WTC11 (cell line): Measurements from ENCODE around the gene IVD. TPM values are rescaled to one million over a fixed set of nuclear protein-coding genes. Genes with fewer than 3 reads are reported as not detected.

Source experiments
- ATAC-seq: fragments of 200-7000 bp; cut with Tn5 transposase; 2 replicates; pipeline ENCODE4 v1.10.0; 2021; ENCODE audit warnings: mild to moderate bottlenecking, moderate library complexity
- CTCF ChIA-PET: fragments of 300-600 bp; sonication (Branson Sonifier 250); formaldehyde crosslinking; loops from one replicate; lab custom pipeline; 2021; ENCODE audit warnings: antibody characterized with exemption; lab: Charles Lee
- POLR2A ChIA-PET: fragments of 350-600 bp; sonication (Branson Sonifier 250); formaldehyde crosslinking; loops from one replicate; lab custom pipeline; 2021; ENCODE audit warnings: antibody characterized with exemption; lab: Charles Lee
- DNase-seq: peaks from one replicate; pipeline ENCODE4 v3.0.0; 2021; ENCODE audit warnings: low spot score
- H3K27ac Mint-ChIP-seq: 2 replicates; pipeline ENCODE4 v1.8.0; 2021; ENCODE audit warnings: mixed read lengths
- H3K27me3 Mint-ChIP-seq: 2 replicates; pipeline ENCODE4 v1.8.0; 2021; ENCODE audit warnings: low read depth, mild to moderate bottlenecking, moderate library complexity, mixed read lengths
- H3K36me3 Mint-ChIP-seq: 2 replicates; pipeline ENCODE4 v1.8.0; 2021; ENCODE audit warnings: mixed read lengths
- H3K4me1 Mint-ChIP-seq: 2 replicates; pipeline ENCODE4 v1.8.0; 2022; ENCODE audit warnings: mixed read lengths
- H3K4me3 Mint-ChIP-seq: 2 replicates; pipeline ENCODE4 v1.8.0; 2021; ENCODE audit warnings: mild to moderate bottlenecking, moderate library complexity, mixed read lengths
- H3K9me3 Mint-ChIP-seq: 2 replicates; pipeline ENCODE4 v1.8.0; 2021; ENCODE audit warnings: mixed read lengths
- ATF1 ChIP-seq: sonication (generic); formaldehyde crosslinking; IDR thresholded peaks from 2 replicates; pipeline ENCODE4 v1.8.1; 2023; ENCODE audit warnings: mild to moderate bottlenecking, moderate library complexity, missing genetic modification reagents
- CBFB ChIP-seq: sonication (generic); formaldehyde crosslinking; IDR thresholded peaks from 2 replicates; pipeline ENCODE4 v1.8.1; 2022; ENCODE audit warnings: mild to moderate bottlenecking, low read depth, missing genetic modification reagents
- CREM ChIP-seq: sonication (generic); formaldehyde crosslinking; IDR thresholded peaks from 2 replicates; pipeline ENCODE4 v1.8.1; 2022; ENCODE audit warnings: mild to moderate bottlenecking, missing genetic modification reagents, moderate library complexity
- FOXP1 ChIP-seq: sonication (generic); formaldehyde crosslinking; IDR thresholded peaks from 2 replicates; pipeline ENCODE4 v1.8.0; 2022; ENCODE audit warnings: missing genetic modification reagents, mild to moderate bottlenecking, moderate library complexity, borderline replicate concordance
- IRF2 ChIP-seq: sonication (generic); formaldehyde crosslinking; IDR thresholded peaks from 2 replicates; pipeline ENCODE4 v1.8.0; 2022; ENCODE audit warnings: low read depth, missing genetic modification reagents, borderline replicate concordance
- JAZF1 ChIP-seq: fragments of 250-450 bp; sonication (Bioruptor Pico); IDR thresholded peaks from 2 replicates; pipeline ENCODE4 v1.9.0; 2021; ENCODE audit warnings: moderate library complexity, mild to moderate bottlenecking, inconsistent platforms
- JUN ChIP-seq: sonication (generic); formaldehyde crosslinking; IDR thresholded peaks from 2 replicates; pipeline ENCODE4 v1.8.0; 2023; ENCODE audit warnings: mild to moderate bottlenecking, missing genetic modification reagents
- MXD4 ChIP-seq: fragments of 250-450 bp; sonication (Bioruptor Pico); IDR thresholded peaks from 2 replicates; pipeline ENCODE4 v1.8.0; 2021; ENCODE audit warnings: mild to moderate bottlenecking, moderate library complexity, borderline replicate concordance
- MYBL2 ChIP-seq: sonication (generic); formaldehyde crosslinking; IDR thresholded peaks from 2 replicates; pipeline ENCODE4 v1.8.1; 2023; ENCODE audit warnings: mild to moderate bottlenecking, moderate library complexity, missing genetic modification reagents
- NFATC4 ChIP-seq: fragments of 250-450 bp; sonication (Bioruptor Pico); IDR thresholded peaks from 2 replicates; pipeline ENCODE4 v1.9.0; 2021; ENCODE audit warnings: mild to moderate bottlenecking
- NFE2L1 ChIP-seq: sonication (generic); formaldehyde crosslinking; IDR thresholded peaks from 2 replicates; pipeline ENCODE4 v1.8.1; 2023; ENCODE audit warnings: missing genetic modification reagents
- NFYB ChIP-seq: sonication (generic); formaldehyde crosslinking; conservative IDR thresholded peaks from 2 replicates; pipeline ENCODE4 v1.8.0; 2022; ENCODE audit warnings: low read depth, missing genetic modification reagents
- NR1H2 ChIP-seq: sonication (generic); formaldehyde crosslinking; IDR thresholded peaks from 2 replicates; pipeline ENCODE4 v1.9.0; 2021; ENCODE audit warnings: mild to moderate bottlenecking, moderate library complexity, missing genetic modification reagents
- NR3C1 ChIP-seq: sonication (generic); formaldehyde crosslinking; conservative IDR thresholded peaks from 2 replicates; pipeline ENCODE4 v1.8.1; 2023; ENCODE audit warnings: low read depth, mild to moderate bottlenecking, missing genetic modification reagents
- OVOL2 ChIP-seq: fragments of 250-450 bp; sonication (Bioruptor Pico); IDR thresholded peaks from 2 replicates; pipeline ENCODE4 v1.9.0; 2021; ENCODE audit warnings: mild to moderate bottlenecking, borderline replicate concordance
- SMAD4 ChIP-seq: sonication (generic); formaldehyde crosslinking; IDR thresholded peaks from 2 replicates; pipeline ENCODE4 v1.8.0; 2022; ENCODE audit warnings: mild to moderate bottlenecking, missing genetic modification reagents
- ZNF219 ChIP-seq: sonication (generic); formaldehyde crosslinking; IDR thresholded peaks from 2 replicates; pipeline ENCODE4 v1.8.0; 2023; ENCODE audit warnings: missing genetic modification reagents, mild to moderate bottlenecking, borderline replicate concordance
- ZNF232 ChIP-seq: sonication (generic); formaldehyde crosslinking; IDR thresholded peaks from 2 replicates; pipeline ENCODE4 v1.8.0; 2022; ENCODE audit warnings: mild to moderate bottlenecking, missing genetic modification reagents
- ZNF416 ChIP-seq: fragments of 250-450 bp; sonication (Bioruptor Pico); IDR thresholded peaks from 2 replicates; pipeline ENCODE4 v1.9.0; 2021; ENCODE audit warnings: mild to moderate bottlenecking, inconsistent platforms
- ZNF423 ChIP-seq: fragments of 250-450 bp; sonication (Bioruptor Pico); IDR thresholded peaks from 2 replicates; pipeline ENCODE4 v2.1.2; 2022; ENCODE audit warnings: mild to moderate bottlenecking, moderate library complexity
- total RNA-seq: library from RNA; stranded (reverse); gene quantifications from 3 replicates; pipeline ENCODE4 v1.2.3, GENCODE V29; 2021
- TF ChIP-seq, protein P1 (sequence below): sonication (generic); formaldehyde crosslinking; IDR thresholded peaks from 2 replicates; pipeline ENCODE4 v1.8.0; 2022; ENCODE audit warnings: mild to moderate bottlenecking, missing genetic modification reagents
- TF ChIP-seq, protein P2 (sequence below): sonication (generic); formaldehyde crosslinking; conservative IDR thresholded peaks from 2 replicates; pipeline ENCODE4 v1.8.1; 2023; ENCODE audit warnings: mild to moderate bottlenecking, low read depth, missing genetic modification reagents, moderate library complexity
- TF ChIP-seq, protein P3 (sequence below): sonication (generic); formaldehyde crosslinking; IDR thresholded peaks from 2 replicates; pipeline ENCODE4 v1.8.0; 2022; ENCODE audit warnings: mild to moderate bottlenecking, missing genetic modification reagents
- TF ChIP-seq, protein P4 (sequence below): sonication (generic); formaldehyde crosslinking; IDR thresholded peaks from 2 replicates; pipeline ENCODE4 v1.8.1; 2023; ENCODE audit warnings: mild to moderate bottlenecking, missing genetic modification reagents, moderate library complexity
- TF ChIP-seq, protein P5 (sequence below): sonication (generic); formaldehyde crosslinking; IDR thresholded peaks from 2 replicates; pipeline ENCODE4 v1.8.1; 2022; ENCODE audit warnings: low read depth, mild to moderate bottlenecking, moderate library complexity, missing genetic modification reagents, borderline replicate concordance
- TF ChIP-seq, protein P6 (sequence below): fragments of 250-450 bp; sonication (Bioruptor Pico); IDR thresholded peaks from 2 replicates; pipeline ENCODE4 v1.8.0; 2021; ENCODE audit warnings: mild to moderate bottlenecking
- TF ChIP-seq, protein P7 (sequence below): sonication (generic); formaldehyde crosslinking; IDR thresholded peaks from 2 replicates; pipeline ENCODE4 v1.8.1; 2022; ENCODE audit warnings: missing genetic modification reagents, borderline replicate concordance

The IVD gene
- total RNA-seq, 1 experiment from 2014 or later = 96.1 TPM

DNA sequence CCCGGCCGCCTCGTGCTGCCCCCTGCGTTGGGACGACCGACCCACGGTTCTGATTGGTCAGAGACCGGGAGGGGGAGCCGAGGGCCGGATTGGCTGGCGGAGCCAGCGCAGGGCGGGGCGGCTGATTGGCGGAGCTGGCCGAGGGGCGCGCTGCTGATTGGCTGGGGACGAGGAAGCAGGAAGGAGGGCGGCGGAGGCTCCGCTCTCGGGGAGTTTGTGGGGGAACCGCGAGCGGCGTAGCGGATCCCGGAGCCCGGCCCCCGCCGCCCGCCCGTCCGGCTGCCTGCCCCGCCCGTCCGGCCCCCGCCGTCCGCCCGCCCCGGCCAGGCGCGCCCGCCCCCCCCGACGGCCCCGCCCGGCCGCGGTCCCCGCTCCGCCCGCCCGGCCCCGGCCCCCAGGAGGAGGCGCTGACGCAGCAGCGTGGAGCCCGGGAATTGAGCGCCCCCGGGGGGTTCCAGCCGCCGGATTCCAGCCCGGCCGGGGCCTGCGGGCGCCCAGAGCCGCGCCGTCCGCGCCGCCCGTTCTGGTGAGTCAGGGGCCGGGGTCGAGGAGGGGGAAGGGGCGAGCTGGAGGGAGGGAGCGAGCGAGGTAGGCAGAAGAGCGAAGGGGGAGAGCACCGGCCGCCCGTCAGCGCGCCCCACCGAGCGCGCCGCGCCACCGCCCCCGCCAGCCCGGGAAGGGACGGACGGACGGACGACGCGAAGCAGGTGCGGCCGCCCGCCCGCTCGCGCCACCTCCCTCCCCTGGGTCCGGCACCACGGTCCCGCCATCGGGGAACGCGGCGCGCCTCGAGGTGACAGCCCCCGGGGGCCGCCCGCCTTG lies 35.4 kb downstream of the IVD start, which contains the start of gene BAHD1:
Gene BAHD1, plus strand, starts transcription at position 211 of the 822 bp plus-strand sequence. CDS start 17,512 bp downstream, outside the sequence.
- H3K4me1 Mint-ChIP-seq = peaks cover 58% of the 10 kb centered on the region
- POLR2A ChIA-PET = interaction anchor here (1.8 to 3.2 kb wide), 3 partner anchors 11 to 118 kb away, joined by 4 to 32 read pairs (median 5); partner anchors contain the start of gene IVD
- CTCF ChIA-PET = interaction anchor here (0.6 to 2.6 kb wide), 16 partner anchors 9 to 418 kb away, joined by 3 to 23 read pairs (median 4); partner anchors contain the start of gene CCDC9B
- H3K36me3 Mint-ChIP-seq = 0 out of 2 replicates have a peak, but pooled peaks cover 3% of the 10 kb centered on the region
- H3K27me3 Mint-ChIP-seq = no peaks in the 10 kb centered on the region
- H3K9me3 Mint-ChIP-seq = no peaks in the 10 kb centered on the region
- ATAC-seq (peak; percentile 69), DNase-seq (peak; percentile 99)
- H3K27ac Mint-ChIP-seq = peak within 1 kb of the TSS; percentile 78
- peak within 1 kb of the TSS; percentile 90 for H3K4me3 Mint-ChIP-seq
- TF ChIP-seq NFYB (CRISPR knock-in tag) (peak; percentile 84), ZNF423 (no peak), MXD4 (CRISPR knock-in tag) (no peak), FOXP1 (CRISPR knock-in tag) (peak; percentile 66; the same call in 1 of the 2 replicates), CBFB (CRISPR knock-in tag) (no peak), ZNF219 (CRISPR knock-in tag) (no peak; the same call in 1 of the 2 replicates), ATF1 (no peak), NFATC4 (CRISPR knock-in tag) (no peak), ZNF416 (CRISPR knock-in tag) (0 out of 2 replicates have a peak, but pooled peaks have one; percentile 11), NFE2L1 (CRISPR knock-in tag) (no peak), JAZF1 (no peak), CREM (CRISPR knock-in tag) (no peak), NR1H2 (CRISPR knock-in tag) (no peak), OVOL2 (CRISPR knock-in tag) (no peak), SMAD4 (CRISPR knock-in tag) (no peak), JUN (CRISPR knock-in tag) (0 out of 2 replicates have a peak, but pooled peaks have one; percentile 34), IRF2 (no peak), MYBL2 (no peak), ZNF232 (CRISPR knock-in tag) (0 out of 2 replicates have a peak, but pooled peaks have one; percentile 6), NR3C1 (no peak)
- TF ChIP-seq, protein P1, sequence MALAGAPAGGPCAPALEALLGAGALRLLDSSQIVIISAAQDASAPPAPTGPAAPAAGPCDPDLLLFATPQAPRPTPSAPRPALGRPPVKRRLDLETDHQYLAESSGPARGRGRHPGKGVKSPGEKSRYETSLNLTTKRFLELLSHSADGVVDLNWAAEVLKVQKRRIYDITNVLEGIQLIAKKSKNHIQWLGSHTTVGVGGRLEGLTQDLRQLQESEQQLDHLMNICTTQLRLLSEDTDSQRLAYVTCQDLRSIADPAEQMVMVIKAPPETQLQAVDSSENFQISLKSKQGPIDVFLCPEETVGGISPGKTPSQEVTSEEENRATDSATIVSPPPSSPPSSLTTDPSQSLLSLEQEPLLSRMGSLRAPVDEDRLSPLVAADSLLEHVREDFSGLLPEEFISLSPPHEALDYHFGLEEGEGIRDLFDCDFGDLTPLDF = no peak
- TF ChIP-seq, protein P2, sequence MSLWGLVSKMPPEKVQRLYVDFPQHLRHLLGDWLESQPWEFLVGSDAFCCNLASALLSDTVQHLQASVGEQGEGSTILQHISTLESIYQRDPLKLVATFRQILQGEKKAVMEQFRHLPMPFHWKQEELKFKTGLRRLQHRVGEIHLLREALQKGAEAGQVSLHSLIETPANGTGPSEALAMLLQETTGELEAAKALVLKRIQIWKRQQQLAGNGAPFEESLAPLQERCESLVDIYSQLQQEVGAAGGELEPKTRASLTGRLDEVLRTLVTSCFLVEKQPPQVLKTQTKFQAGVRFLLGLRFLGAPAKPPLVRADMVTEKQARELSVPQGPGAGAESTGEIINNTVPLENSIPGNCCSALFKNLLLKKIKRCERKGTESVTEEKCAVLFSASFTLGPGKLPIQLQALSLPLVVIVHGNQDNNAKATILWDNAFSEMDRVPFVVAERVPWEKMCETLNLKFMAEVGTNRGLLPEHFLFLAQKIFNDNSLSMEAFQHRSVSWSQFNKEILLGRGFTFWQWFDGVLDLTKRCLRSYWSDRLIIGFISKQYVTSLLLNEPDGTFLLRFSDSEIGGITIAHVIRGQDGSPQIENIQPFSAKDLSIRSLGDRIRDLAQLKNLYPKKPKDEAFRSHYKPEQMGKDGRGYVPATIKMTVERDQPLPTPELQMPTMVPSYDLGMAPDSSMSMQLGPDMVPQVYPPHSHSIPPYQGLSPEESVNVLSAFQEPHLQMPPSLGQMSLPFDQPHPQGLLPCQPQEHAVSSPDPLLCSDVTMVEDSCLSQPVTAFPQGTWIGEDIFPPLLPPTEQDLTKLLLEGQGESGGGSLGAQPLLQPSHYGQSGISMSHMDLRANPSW (CRISPR knock-in tag) = no peak
- TF ChIP-seq, protein P3, sequence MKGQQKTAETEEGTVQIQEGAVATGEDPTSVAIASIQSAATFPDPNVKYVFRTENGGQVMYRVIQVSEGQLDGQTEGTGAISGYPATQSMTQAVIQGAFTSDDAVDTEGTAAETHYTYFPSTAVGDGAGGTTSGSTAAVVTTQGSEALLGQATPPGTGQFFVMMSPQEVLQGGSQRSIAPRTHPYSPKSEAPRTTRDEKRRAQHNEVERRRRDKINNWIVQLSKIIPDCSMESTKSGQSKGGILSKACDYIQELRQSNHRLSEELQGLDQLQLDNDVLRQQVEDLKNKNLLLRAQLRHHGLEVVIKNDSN (CRISPR knock-in tag) = no peak
- TF ChIP-seq, protein P4, sequence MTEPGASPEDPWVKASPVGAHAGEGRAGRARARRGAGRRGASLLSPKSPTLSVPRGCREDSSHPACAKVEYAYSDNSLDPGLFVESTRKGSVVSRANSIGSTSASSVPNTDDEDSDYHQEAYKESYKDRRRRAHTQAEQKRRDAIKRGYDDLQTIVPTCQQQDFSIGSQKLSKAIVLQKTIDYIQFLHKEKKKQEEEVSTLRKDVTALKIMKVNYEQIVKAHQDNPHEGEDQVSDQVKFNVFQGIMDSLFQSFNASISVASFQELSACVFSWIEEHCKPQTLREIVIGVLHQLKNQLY = no peak
- TF ChIP-seq, protein P5, sequence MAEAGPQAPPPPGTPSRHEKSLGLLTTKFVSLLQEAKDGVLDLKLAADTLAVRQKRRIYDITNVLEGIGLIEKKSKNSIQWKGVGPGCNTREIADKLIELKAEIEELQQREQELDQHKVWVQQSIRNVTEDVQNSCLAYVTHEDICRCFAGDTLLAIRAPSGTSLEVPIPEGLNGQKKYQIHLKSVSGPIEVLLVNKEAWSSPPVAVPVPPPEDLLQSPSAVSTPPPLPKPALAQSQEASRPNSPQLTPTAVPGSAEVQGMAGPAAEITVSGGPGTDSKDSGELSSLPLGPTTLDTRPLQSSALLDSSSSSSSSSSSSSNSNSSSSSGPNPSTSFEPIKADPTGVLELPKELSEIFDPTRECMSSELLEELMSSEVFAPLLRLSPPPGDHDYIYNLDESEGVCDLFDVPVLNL = 0 out of 2 replicates have a peak, but pooled peaks have one; percentile 25
- TF ChIP-seq, protein P6, sequence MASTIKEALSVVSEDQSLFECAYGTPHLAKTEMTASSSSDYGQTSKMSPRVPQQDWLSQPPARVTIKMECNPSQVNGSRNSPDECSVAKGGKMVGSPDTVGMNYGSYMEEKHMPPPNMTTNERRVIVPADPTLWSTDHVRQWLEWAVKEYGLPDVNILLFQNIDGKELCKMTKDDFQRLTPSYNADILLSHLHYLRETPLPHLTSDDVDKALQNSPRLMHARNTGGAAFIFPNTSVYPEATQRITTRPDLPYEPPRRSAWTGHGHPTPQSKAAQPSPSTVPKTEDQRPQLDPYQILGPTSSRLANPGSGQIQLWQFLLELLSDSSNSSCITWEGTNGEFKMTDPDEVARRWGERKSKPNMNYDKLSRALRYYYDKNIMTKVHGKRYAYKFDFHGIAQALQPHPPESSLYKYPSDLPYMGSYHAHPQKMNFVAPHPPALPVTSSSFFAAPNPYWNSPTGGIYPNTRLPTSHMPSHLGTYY = no peak
- TF ChIP-seq, protein P7, sequence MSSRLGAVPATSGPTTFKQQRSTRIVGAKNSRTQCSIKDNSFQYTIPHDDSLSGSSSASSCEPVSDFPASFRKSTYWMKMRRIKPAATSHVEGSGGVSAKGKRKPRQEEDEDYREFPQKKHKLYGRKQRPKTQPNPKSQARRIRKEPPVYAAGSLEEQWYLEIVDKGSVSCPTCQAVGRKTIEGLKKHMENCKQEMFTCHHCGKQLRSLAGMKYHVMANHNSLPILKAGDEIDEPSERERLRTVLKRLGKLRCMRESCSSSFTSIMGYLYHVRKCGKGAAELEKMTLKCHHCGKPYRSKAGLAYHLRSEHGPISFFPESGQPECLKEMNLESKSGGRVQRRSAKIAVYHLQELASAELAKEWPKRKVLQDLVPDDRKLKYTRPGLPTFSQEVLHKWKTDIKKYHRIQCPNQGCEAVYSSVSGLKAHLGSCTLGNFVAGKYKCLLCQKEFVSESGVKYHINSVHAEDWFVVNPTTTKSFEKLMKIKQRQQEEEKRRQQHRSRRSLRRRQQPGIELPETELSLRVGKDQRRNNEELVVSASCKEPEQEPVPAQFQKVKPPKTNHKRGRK = no peak
